ENCODE measurements around the gene SLC6A19.

The SLC6A19 gene

DNA sequence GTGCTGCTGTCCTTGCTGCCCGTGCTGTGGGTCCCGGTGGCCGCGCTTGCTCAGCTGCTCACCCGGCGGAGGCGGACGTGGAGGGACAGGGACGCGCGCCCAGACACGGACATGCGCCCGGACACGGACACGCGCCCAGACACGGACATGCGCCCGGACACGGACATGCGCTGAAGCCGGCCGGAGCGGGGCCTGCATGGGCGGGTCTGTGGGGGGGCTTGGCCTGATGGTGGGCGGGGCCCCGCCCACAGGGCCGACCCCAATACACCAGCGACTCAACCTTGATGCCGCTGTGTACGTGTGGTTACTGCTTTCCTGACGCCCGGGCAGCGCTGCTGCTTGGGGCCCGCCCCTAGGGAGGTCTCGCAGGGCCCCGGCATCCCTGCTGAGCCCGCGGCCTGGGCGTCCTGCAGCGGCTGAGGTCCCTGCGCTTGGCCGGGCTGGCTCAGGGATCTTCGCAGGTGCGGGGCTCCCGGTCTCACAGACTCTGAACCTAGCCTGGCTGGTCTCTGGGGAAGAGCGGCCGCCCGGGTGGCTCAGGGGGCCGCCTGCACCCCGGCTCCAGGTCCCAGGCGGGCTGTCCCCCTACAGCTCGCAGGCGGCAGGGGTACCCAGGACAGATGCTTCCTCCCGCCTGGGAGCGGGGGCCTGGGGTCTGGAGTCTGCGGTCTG, 44.6 kb downstream of the SLC6A19 start:
- no peak for DNase-seq (ENCODE audit: low read depth)

DNA sequence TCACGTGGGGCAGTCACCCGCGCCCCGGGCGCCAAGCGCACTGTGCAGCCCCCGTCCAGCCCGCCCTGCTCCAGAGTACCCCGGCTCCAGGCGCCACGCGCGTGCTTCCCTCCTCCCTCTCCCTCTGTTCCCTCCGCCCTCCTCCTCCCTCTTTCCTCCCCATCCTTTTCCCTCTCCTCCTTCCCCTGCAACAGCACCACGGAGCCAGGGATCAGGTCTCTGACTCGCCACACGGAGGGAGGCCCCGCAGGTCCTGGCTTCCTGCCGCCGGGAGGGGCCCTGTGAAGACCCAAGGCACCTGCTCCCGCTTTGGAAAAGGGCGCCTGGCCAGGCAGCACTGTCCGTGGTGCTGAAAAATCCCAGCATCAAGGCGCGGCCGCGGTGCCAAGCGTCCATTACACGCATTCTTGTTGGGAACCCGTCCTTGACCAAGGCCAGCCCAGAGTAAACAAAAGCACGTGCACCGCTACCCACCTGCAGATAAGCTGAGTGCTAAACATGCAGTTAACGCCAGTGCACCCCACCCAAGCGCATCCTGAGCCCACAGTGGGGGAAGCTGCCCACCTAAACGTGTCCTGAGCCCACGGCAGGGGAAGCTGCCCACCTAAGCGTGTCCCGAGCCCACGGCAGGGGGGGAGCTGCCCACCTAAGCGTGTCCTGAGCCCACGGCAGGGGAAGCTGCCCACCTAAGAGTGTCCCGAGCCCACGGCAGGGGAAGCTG, 45.5 kb downstream of the SLC6A19 start:
- no peak for DNase-seq (ENCODE audit: low read depth)

DNA sequence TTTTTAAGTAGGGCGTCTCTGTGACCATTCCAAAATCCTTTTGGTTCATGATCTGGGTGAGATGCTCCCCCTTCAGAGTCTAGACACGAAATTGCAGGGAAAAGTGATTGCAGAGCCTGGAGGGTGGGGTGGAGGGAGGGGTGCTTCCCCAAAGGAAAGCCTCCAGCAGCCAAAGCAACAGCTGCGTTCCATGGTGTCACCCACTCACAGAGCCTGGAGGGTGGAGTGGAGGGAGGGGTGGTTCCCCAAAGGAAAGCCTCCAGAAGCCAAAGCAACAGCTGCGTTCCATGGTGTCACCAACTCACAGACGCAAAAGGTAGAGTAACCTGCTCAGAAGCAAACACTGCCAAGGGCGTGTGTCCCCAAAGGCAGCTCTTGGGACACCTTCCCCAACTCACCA, 46.4 kb downstream of the SLC6A19 start:
- no peak for DNase-seq (ENCODE audit: low read depth)

DNA sequence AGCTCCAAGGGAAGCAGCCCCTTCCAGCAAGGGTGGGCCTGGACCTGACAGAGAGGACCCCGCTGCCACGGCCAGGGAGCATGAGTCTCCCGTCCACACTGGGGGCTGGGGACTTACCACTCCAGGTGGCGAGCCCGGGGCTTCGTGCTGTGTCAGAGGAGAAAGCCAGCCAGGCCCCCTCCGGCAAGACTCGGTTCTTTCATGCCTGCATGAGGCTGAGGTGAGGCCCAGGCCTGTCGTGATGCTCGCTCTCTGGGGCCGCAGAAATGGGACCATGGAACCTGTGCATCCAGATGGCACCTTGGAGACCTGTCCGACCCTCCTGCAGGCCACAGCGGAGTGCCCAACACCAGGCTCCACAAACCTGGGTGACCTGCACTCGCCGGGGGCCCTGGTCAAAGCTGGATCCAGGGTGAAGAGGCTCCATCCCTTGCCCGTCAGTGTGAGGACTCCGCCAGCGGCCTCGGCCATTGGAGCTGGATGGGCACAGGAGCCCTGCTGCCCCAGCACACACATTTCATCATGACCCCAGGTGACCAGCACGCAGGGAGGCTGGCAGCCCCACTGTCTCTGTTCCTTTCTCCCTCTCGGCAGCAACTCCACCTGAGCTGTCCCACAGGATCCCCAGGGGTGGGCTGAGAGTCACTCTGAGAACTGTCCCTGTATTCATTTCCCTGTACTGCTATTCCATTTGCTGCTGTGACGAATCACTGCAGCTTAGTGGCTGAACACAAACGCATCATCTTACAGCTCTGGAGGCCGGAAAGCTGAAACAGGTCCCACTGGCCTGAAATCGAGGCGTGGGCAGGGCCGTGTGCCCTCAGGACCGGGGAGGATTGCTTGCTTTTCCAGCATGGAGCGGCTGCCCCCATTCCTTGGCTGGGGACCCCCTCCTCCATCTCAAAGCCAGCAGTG, 48.2 kb downstream of the SLC6A19 start:
- no peak for DNase-seq (ENCODE audit: low read depth)

DNA sequence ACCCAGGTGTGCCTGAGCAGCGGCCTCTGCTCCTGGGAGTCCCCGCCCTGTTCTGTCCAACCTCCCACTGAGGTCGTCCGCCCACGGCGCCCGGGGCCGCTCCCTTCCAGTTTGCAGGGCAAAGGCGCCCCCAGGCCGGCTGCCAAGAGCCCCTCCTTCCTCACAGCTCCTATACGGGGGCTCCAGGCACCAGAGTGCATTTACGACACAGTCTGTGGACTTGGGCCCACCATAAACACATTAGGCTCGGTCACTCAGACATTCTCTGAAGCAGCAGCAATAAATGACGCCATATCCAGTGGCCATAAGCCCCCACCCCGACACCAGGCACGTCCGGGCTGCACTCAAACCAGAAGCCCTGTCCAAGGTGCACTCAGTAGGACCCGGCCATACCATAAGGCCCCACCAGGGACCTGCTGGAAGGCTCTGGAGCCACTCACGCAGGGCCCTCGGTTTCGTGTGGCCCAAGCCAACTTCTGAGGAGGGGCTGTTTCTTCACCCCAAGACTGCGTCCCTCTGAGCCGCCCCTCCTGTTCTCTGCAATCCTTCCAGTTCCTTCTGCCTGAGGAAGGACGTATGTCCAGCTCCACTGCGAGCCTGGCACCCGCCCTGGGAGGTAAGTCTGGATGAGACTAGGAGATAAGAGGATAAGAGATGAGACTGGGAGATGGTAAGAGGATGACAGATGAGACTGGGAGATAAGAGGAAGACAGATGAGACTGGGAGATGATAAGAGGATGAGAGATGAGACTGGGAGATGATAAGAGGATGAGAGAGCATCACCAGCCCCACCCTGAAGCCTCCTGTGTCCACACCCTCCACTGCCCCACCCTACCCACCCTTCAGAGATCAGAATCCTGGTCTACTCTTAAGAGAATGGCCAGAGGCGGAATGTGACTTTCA, 50.5 kb downstream of the SLC6A19 start:
- DNase-seq (ENCODE audit: low read depth) = no peak

DNA sequence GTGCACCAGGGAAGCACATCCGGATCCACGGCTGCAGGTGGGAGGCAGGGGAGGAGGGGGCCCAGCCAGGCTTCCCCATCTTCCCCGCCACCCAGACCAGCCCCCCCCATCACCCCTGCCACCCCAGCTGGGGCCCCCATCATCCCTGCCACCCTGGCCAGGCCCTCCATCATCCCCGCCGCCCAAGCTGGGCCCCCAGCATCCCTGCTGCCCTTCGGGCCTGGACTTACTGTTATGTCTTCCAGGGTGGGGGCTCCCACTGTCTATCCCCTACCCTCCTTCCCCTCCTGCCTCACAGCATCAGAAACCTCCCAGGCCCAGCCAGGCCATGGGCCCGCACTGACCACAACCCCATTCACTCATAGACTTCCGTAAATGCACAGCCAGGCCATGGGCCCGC, 51.3 kb downstream of the SLC6A19 start:
- no peak for DNase-seq (ENCODE audit: low read depth)

DNA sequence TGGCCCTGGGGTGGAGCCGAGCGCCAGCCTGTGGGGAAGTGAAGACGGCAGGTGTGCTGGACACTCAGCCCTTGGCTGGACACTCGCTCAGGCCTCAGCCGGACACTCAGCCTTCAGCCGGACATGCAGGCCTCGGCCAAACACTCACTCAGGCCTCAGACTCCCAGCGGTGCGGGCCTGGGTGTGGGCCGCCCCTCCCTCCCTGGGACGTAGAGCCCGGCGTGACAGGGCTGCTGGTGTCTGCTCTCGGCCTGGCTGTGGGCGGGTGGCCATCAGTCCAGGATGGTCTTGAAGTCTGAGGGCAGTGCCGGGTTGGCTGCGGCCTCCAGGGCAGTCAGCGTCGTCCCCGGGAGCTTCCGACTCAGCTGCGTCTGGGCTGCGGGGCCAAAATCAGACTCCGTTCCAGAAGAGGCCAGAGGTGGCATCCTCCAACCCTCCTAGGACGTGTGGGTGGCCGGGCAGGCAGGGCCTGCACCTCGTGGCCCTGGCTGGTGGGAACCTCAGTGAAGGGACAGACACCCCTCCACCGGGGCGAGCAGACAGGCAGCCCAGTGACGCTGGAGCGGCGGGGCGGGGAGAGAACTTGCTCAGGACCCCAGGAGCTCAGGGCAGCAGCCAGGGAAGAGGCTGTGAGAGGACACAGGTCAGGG, 52.2 kb downstream of the SLC6A19 start:
- no peak for DNase-seq (ENCODE audit: low read depth)

DNA sequence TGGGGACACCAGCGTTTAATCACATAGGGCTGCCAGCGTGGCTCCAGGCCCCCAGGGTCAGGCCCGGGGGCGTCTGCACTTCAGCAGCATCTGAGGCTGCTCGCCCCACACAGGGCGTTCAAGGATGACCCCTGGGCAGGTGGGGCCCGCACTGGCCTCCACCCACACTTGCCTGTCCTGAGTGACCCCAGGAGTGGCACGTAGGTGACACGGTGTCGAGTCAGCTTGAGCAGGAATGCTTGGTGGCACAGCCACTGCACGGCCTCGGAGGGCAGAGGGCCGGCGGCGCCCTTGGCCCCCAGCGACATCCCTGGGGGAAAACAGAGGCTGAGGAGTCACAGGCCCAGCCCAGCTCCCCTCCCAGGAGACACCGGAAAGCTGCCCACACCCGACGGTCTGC, 52.8 kb downstream of the SLC6A19 start:
- DNase-seq (ENCODE audit: low read depth) = no peak

DNA sequence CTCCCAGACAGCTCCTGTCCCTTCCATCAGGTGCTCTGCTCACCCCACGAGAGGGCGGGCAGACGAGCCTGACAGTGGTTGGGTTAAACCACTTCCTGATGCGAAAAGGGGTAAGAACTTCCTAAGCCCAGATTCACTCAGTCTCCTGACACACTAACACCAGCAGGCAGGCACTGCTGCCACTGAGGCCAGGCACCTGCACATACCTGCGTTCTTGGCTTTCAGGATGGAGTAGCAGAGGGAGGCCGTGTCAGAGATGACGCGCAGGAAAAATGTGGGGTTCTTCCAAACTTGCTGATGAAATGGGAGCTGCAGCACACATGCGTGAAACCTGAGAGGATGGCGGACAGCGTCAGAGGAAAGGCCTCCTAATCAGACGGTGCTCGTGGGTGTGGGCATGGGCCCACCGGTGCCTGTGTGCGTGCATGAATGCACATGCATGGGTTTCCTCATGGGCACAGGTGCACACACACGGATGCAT, 53.7 kb downstream of the SLC6A19 start:
- peak; percentile 25 for DNase-seq (ENCODE audit: low read depth)

DNA sequence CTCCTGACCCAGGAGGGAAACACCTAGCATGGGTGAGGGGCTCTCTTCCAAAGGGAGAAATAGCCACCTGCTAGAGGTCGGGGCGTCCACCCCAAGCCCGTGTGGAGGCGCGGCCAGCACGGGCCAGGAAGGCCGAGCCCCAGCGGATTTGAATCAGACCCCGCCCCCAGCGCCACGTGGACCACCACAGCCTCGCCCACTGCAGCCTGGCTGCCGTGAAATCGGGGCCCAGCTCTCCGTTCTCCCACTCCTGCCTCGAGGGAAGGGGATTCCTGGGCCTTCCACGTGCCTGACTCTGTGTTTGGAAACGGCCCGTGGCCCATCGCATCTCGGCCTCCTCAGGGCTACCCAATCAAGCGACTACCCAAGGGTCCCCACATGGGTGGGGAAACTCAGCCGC, 55.4 kb downstream of the SLC6A19 start:
- no peak for DNase-seq (ENCODE audit: low read depth)

DNA sequence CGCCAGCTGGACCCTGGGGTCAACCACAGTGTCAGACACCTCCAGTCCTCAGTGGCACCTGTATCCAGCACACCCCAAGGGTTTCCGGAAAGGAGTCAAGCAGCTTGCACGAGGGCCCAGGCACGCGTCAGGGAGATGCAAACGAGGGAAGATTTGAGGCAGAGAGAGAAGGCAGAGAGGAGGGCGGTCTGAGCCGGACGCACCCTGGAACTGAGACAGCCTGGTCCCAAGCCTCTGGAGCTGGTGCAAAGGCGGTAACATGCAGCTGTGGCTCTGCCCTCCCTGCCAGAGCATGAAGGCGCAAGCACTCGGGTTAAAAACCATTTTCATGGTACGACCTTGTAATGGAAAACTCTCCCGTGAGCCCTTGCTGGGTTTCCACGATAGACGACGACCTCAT, 56.0 kb downstream of the SLC6A19 start:
- no peak for DNase-seq (ENCODE audit: low read depth)

DNA sequence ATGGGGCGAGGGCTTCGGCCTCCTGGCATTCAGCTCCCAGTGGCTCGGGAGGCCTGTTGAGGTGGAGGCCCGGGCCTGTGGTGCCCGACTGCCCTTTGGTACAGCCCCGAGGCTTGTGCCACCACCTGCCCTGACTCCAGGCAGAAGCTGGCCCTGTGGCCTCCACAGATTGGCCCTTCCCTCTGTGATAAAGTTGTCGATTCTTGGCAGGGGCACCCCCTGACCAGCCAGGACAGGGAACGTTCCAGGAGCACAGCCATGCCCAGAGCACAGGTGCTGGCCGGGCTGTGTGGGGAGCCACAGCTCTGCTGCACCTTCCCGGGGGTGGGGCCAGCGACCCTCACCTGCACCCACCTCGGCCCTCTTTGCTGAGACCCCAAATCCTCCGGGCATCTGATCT, 56.4 kb downstream of the SLC6A19 start:
- no peak for DNase-seq (ENCODE audit: low read depth)

DNA sequence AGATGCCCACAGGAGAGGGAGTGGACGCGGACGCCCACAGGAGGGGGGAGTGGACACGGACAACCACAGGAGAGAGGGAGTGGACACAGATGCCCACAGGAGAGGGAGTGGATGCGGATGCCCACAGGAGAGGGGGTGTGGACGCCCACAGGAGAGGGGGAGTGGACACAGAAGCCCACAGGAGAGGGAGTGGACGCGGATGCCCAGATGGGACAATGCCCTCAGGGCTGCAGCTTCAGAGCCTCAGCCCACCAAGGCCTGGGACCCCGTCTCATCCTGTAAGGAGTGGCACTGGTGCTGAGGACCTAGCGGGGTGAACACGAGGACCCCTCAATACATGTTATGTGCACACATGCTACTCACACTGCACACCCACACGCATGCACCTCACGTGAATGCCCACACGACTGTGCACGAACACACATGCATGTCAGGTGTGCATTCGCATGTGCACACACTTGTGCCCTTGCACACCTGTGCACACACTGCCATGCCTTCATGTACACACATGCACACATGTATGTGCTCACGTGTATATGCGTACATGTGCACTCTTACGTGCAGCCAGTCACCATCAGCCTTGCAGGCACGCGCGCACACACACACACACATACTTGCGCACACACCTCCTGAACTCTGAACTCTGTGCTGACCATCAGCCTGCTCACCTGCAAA, 58.5 kb downstream of the SLC6A19 start:
- no peak for DNase-seq (ENCODE audit: low read depth)

DNA sequence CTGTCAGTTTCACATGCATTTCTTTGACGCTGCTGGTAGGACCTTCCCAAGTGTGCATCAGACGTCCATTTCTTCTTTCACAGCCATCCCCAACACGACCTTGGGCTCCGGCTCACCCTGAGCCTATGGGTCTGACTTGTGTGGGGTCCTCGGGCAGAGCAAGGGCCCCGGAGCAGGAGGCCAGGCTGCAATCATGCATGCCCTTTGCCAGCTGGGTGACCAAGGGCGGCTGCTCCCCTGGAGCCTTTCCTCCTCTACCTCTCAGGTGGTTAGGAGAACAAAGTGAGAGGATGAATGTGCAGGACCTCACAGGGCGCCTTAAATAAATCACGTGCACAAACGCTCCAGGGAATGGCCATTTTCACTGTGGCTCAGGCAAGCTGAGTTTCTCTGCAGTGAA, 60.2 kb downstream of the SLC6A19 start:
- DNase-seq (ENCODE audit: low read depth) = no peak

DNA sequence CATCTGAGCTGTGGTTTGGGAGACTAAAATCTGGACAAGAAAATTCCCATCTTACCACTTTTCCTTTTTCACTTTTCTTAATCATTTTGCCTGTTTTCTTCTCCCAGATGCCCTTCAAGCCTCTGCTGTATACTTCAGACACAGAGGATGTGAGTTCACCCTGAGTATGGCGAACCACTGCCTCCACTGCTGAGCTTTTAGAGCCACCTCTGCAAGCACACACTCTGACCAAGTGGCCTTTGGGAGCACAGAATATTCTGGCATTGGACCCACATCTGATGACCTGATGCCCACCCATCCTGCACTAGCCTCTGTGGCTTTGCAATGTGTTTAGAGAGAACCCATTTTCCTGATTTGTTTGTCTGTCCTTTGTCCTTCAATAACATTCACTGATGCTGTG, 61.0 kb downstream of the SLC6A19 start:
- no peak for DNase-seq (ENCODE audit: low read depth)

DNA sequence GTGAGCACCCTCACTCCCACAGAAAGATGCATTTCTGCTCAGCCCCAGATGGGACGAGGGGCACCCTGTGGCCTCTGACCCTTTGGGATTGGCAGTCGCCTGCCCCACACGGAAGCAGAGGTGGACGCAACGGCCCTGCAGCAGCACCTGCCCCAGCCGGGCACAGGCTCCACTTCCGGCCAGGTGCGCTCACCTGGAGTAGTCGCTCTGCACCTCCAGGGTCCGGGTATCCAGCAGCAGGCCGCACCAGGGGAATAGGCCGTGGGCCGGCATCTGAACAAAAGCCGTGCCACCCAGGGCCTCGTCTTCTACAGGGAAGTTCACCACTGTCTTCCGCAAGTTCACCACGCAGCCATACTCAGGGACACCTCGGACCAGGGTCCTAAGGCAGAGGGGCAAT, 62.8 kb downstream of the SLC6A19 start:
- no peak for DNase-seq (ENCODE audit: low read depth)

DNA sequence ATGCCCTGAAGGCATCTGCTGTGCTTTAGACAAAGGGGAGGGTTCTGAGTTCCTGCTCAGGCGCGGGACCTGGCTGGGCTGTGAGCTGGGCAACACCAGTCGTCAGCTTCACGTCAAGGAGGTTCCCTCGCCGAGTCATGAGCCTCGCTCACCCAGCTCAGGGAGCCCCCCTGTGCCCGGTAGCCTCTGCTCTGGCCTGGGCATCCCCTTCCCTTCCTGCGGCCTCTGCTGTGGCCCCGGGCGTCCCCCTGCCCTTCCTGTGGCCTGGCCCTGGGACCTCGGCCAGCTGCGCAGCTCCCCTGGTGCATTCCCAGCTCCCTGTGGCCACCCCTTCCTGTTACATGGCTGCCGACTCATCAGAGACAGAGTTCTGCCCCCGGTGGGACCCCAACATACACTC, 63.6 kb downstream of the SLC6A19 start:
- DNase-seq (ENCODE audit: low read depth) = no peak

DNA sequence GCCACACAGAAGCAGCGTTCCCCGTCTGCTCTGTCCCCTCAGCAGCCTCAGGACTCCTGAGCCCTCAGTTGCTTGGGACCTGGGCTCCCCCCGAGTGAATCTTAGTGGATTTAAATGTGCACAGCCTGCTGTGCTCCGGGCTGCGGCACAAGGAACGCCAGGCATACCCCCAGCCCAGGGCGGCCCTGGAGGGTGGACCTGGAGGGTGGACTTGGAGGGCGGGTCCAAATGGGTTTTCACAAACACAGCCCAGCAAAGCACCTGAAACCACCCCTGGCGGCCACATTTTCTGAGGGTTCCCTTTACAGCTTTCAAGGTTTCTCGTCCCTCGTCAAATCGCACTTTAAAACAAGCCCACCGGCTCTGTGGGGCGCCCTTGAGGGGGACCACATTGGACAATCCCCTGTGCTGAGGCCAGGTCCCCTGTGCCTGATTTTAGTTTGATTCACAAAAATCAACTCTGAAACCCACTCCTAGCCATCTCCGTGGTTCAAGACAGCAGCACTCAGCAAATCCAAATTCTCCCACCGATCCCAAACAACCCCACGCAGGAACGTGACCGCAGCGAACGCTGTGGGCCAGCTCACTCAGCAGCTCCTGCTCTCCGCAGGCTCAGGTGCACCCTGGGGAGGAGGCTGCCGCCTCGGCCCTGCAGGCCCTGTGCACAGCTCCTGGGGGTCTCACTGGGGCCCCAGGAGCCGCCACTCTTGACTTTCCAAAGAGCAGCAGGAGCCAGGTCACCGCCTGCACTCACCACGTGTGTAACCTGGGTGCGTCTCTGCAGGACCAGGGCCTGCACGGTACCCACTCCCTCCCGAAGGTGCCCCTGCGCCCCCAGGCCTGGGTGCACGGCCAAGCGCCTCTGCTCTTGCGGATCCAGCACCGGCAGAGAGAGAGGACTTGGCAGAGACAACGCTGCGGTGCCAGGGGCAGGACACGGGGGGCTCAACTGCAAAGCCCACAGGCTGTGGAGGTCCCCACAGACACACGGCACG, 64.4 kb downstream of the SLC6A19 start:
- DNase-seq (ENCODE audit: low read depth) = no peak

DNA sequence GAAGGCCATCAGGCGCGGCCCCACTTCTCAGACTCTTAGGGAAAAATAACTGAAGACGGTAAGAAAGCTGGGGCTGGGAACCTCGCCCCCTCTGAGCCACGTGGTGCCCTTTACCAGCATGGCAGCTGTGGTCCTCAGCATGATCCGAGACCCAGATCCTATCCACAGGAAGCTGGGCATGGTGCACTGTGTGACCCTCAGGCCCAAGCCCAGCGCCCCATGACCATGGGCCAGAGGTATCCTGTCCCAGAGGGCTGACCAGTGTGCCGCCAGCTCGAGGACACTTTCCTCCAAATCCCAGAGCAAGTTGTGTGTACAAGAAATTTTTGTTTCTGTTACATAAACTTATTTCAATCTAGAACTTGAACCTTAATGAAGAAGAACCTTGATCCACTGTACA, 65.4 kb downstream of the SLC6A19 start:
- no peak for DNase-seq (ENCODE audit: low read depth)

Data from stimulated activated CD8-positive, alpha-beta memory T cell treated with anti-CD3 and anti-CD28 coated beads, Interleukin-12 subunit alpha, Interleukin-12 subunit beta, amount 100 ng/mL, for 1 hour (primary cell).